Loucy (cell line): ENCODE measurements around the gene KIF2C.

Source experiments
- EZH2phosphoT487 ChIP-seq: fragments of 200-600 bp; IDR thresholded peaks from 2 replicates; pipeline ENCODE4 v1.6.1; 2018; ENCODE audit warnings: antibody characterized with exemption, mild to moderate bottlenecking, moderate library complexity, borderline replicate concordance
- TF ChIP-seq, protein P1 (sequence below): fragments of 200-600 bp; sonication (generic); conservative IDR thresholded peaks from 2 replicates; pipeline ENCODE4 v1.5.1; 2014; ENCODE audit warnings: mild to moderate bottlenecking, antibody characterized with exemption, low read length

DNA sequence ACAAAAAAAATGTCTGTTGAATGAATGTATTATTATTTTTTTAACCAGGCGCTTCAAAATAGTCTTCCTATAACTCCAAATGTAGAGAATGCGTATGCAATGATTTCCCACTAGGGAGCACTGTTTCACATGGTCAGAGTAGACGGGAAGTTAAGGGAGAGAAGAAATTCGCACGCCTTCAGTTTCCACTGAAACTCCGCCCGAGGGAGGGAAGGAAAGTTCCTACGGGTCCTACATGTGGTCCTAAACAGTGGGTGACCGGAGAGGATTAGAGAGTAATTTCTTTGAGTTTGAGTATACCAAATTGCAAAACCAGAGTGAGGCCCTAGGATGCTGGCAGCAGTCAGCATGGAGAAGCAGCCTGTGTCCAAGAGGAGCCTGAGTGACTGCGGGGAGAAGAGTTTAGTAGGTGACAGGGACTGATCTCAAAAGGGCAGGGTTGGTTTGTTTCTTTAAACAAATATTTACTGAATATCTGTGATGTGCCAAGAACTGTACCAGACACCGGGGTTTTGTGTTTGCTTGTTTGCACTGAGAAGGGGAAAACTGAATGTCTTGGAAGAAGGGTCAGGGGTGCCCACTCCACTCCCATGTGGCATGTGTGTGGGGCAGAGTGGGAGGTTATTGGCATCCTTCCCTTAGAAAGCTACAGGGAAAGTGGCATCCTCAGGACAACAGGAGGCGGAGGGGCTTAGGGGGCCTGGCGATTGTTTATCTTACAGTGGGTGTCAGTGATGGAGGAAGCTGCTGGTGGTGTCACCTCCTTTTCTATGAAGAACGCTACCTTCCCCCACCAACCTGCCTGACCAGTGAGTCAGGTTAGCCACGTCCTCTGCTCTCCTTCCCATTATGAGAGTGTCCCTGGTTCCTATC lies 31.4 kb upstream of the KIF2C start:
- TF ChIP-seq, protein P1, sequence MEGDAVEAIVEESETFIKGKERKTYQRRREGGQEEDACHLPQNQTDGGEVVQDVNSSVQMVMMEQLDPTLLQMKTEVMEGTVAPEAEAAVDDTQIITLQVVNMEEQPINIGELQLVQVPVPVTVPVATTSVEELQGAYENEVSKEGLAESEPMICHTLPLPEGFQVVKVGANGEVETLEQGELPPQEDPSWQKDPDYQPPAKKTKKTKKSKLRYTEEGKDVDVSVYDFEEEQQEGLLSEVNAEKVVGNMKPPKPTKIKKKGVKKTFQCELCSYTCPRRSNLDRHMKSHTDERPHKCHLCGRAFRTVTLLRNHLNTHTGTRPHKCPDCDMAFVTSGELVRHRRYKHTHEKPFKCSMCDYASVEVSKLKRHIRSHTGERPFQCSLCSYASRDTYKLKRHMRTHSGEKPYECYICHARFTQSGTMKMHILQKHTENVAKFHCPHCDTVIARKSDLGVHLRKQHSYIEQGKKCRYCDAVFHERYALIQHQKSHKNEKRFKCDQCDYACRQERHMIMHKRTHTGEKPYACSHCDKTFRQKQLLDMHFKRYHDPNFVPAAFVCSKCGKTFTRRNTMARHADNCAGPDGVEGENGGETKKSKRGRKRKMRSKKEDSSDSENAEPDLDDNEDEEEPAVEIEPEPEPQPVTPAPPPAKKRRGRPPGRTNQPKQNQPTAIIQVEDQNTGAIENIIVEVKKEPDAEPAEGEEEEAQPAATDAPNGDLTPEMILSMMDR: peak; percentile 85
- TF ChIP-seq EZH2phosphoT487: no peak
